ELR (cell line): ENCODE measurements around the gene ZNF681.
"Not testable (repeated sequence)": the region's sequence is repeated elsewhere in the genome, so short reads cannot be mapped to it uniquely, and the experiment has no call there.

Experiments
- DNase-seq: peaks from one replicate; pipeline ENCODE4 v3.0.0-alpha.2; 2015; ENCODE audit warnings: low read depth

Gene ZNF681

DNA sequence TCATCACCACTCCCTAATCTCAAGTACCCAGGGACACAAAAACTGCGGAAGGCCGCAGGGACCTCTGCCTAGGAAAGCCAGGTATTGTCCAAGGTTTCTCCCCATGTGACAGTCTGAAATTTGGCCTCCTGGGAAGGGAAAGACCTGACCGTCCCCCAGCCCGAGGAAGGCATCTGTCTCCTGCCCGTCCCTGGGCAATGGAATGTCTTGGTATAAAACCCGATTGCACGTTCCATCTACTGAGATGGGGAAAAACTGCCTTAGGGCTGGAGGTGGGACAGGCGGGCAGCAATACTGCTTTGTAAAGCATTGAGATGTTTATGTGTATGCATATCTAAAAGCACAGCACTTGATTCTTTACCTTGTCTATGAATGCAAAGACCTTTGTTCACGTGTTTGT, 65.8 kb downstream of the ZNF681 start:
- not testable (repeated sequence) for DNase-seq
